Stimulated activated CD8-positive, alpha-beta memory T cell treated with anti-CD3 and anti-CD28 coated beads, Interleukin-15, amount 100 ng/mL, for 24 hours (primary cell): Measurements from ENCODE around the gene NPFFR2.
"Not testable (repeated sequence)": the region's sequence is repeated elsewhere in the genome, so short reads cannot be mapped to it uniquely, and the experiment has no call there.

Experiments used
- DNase-seq: peaks from one replicate; pipeline ENCODE4 v3.0.0-alpha.2; 2020; ENCODE audit warnings: low read depth

The NPFFR2 gene

GRCh38 chr4:72111863-72112262 is 80.1 kb downstream of the NPFFR2 start:
- no peak for DNase-seq

- no peak for DNase-seq
Observed at GRCh38 chr4:72112514-72113156, 80.8 kb downstream of the NPFFR2 start.

- DNase-seq: no peak
Observed at GRCh38 chr4:72118017-72118416, 86.2 kb downstream of the NPFFR2 start.

GRCh38 chr4:72119946-72120345 is 88.1 kb downstream of the NPFFR2 start:
- DNase-seq: no peak

GRCh38 chr4:72128741-72129140 is 96.9 kb downstream of the NPFFR2 start:
- DNase-seq: no peak

GRCh38 chr4:72136429-72136828 is 104.6 kb downstream of the NPFFR2 start:
- no peak for DNase-seq

GRCh38 chr4:72139997-72140396 is 108.2 kb downstream of the NPFFR2 start:
- DNase-seq: not testable (repeated sequence)

GRCh38 chr4:72144241-72144640 is 112.4 kb downstream of the NPFFR2 start:
- DNase-seq: no peak

GRCh38 chr4:72152731-72153130 is 120.9 kb downstream of the NPFFR2 start:
- no peak for DNase-seq

- DNase-seq: not testable (repeated sequence)
Observed at GRCh38 chr4:72153634-72154033, 121.8 kb downstream of the NPFFR2 start.

- not testable (repeated sequence) for DNase-seq
Observed at GRCh38 chr4:72169285-72169684, 137.5 kb downstream of the NPFFR2 start.

GRCh38 chr4:72169861-72170260 is 138.1 kb downstream of the NPFFR2 start:
- no peak for DNase-seq

- DNase-seq: no peak
Observed at GRCh38 chr4:72171761-72172160, 140.0 kb downstream of the NPFFR2 start.

- no peak for DNase-seq
Observed at GRCh38 chr4:72179342-72179741, 147.5 kb downstream of the NPFFR2 start.

GRCh38 chr4:72186714-72187113 is 154.9 kb downstream of the NPFFR2 start:
- no peak for DNase-seq

- no peak for DNase-seq
Observed at GRCh38 chr4:72194046-72194445, 162.2 kb downstream of the NPFFR2 start.

- no peak for DNase-seq
Observed at GRCh38 chr4:72194453-72194852, 162.7 kb downstream of the NPFFR2 start.
